ENCODE results near the gene EML4.
"Not testable (repeated sequence)": the region's sequence is repeated elsewhere in the genome, so short reads cannot be mapped to it uniquely, and the experiment has no call there.

Gene EML4

DNA sequence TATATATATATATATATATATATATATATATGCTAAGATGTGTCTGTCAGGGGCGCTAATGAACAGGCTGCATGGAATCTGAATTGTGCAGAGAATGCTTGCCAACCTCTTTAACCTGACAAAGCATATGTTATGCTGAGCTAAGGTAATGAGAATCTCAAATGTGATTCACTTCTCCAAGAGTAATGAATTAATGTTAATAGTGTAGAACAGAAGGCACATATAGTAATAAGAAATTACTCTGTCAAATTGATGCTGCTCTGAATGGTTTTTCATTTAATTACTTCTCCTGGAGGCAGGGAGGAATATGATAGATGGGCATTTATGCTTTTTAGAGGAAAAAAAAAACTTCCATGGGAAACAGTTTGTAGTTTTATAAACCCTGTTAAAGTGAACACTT is 156.5 kb downstream of the EML4 start:
- H3K9me3 ChIP-seq (ENCODE audit: control insufficient read depth in 1 of 2, low read length in 2 of 2), result no peaks in the 10 kb centered on the region
- H3K36me3 ChIP-seq (ENCODE audit: control insufficient read depth in 1 of 2, insufficient read depth in 2 of 2, low read length in 2 of 2), result peaks cover 14 to 52% of the 10 kb centered on the region in 2 donors
- no peak overlapping the region for H3K4me3 ChIP-seq (ENCODE audit: low read depth in 1 of 2, low read length in 2 of 2)
- H3K27me3 ChIP-seq (ENCODE audit: control insufficient read depth in 1 of 2, insufficient read depth in 2 of 2, low read length in 2 of 2), result no peaks in the 10 kb centered on the region
- no peaks in the 10 kb centered on the region for H3K4me1 ChIP-seq (ENCODE audit: control insufficient read depth in 1 of 2, insufficient read depth in 2 of 2, low read length in 2 of 2)
- H3K9ac ChIP-seq (ENCODE audit: low read depth in 1 of 2, low read length in 2 of 2), result no peak overlapping the region
- H3K27ac ChIP-seq (ENCODE audit: low read depth, low read length), result no peak overlapping the region

GRCh38 chr2:42327125-42327524 is 158.0 kb downstream of the EML4 start:
- Histone ChIP-seq H3K4me1 (ENCODE audit: control insufficient read depth in 1 of 2, insufficient read depth in 2 of 2, low read length in 2 of 2) (no peaks in the 10 kb centered on the region), H3K27ac (ENCODE audit: low read depth, low read length) (no peak overlapping the region), H3K9ac (ENCODE audit: low read depth in 1 of 2, low read length in 2 of 2) (no peak overlapping the region), H3K27me3 (ENCODE audit: control insufficient read depth in 1 of 2, insufficient read depth in 2 of 2, low read length in 2 of 2) (no peaks in the 10 kb centered on the region), H3K36me3 (ENCODE audit: control insufficient read depth in 1 of 2, insufficient read depth in 2 of 2, low read length in 2 of 2) (peaks cover 21 to 67% of the 10 kb centered on the region in 2 donors), H3K9me3 (ENCODE audit: control insufficient read depth in 1 of 2, low read length in 2 of 2) (no peaks in the 10 kb centered on the region), H3K4me3 (ENCODE audit: low read depth in 1 of 2, low read length in 2 of 2) (no peak overlapping the region)

- Histone ChIP-seq H3K9me3 (ENCODE audit: control insufficient read depth in 1 of 2, low read length in 2 of 2) (no peaks in the 10 kb centered on the region), H3K4me3 (ENCODE audit: low read depth in 1 of 2, low read length in 2 of 2) (no peak overlapping the region), H3K4me1 (ENCODE audit: control insufficient read depth in 1 of 2, insufficient read depth in 2 of 2, low read length in 2 of 2) (no peaks in the 10 kb centered on the region), H3K36me3 (ENCODE audit: control insufficient read depth in 1 of 2, insufficient read depth in 2 of 2, low read length in 2 of 2) (peaks cover 30 to 75% of the 10 kb centered on the region in 2 donors), H3K27ac (ENCODE audit: low read depth, low read length) (no peak overlapping the region), H3K9ac (ENCODE audit: low read depth in 1 of 2, low read length in 2 of 2) (no peak overlapping the region), H3K27me3 (ENCODE audit: control insufficient read depth in 1 of 2, insufficient read depth in 2 of 2, low read length in 2 of 2) (no peaks in the 10 kb centered on the region)
These were observed 159.1 kb downstream of the EML4 start for GRCh38 chr2:42328148-42328833.

DNA sequence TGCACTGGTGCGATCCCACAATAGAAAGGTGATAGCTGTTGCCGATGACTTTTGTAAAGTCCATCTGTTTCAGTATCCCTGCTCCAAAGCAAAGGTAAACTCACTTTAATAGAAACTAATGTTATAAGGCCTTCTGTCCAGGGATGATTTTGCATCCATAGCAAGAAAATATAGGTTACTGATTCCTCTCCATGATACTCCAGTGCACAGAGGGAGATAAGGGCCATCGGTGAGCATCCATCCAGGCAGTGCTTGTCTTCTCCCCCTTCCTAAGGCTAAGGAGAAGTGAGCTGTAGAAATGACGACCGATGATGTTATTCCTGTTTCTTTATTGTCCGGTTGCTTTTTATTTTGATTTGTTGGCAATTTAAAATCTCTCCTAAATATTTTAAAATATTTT is 159.8 kb downstream of the EML4 start:
- no peaks in the 10 kb centered on the region for H3K9me3 ChIP-seq (ENCODE audit: control insufficient read depth in 1 of 2, low read length in 2 of 2)
- H3K27ac ChIP-seq (ENCODE audit: low read depth, low read length), result no peak overlapping the region
- no peaks in the 10 kb centered on the region for H3K4me1 ChIP-seq (ENCODE audit: control insufficient read depth in 1 of 2, insufficient read depth in 2 of 2, low read length in 2 of 2)
- H3K4me3 ChIP-seq (ENCODE audit: low read depth in 1 of 2, low read length in 2 of 2), result no peak overlapping the region
- H3K9ac ChIP-seq (ENCODE audit: low read depth in 1 of 2, low read length in 2 of 2), result no peak overlapping the region
- H3K36me3 ChIP-seq (ENCODE audit: control insufficient read depth in 1 of 2, insufficient read depth in 2 of 2, low read length in 2 of 2), result peaks cover 36 to 77% of the 10 kb centered on the region in 2 donors
- no peaks in the 10 kb centered on the region for H3K27me3 ChIP-seq (ENCODE audit: control insufficient read depth in 1 of 2, insufficient read depth in 2 of 2, low read length in 2 of 2)

GRCh38 chr2:42329736-42330135 is 160.6 kb downstream of the EML4 start:
- H3K27ac ChIP-seq (ENCODE audit: low read depth, low read length), result no peak overlapping the region

DNA sequence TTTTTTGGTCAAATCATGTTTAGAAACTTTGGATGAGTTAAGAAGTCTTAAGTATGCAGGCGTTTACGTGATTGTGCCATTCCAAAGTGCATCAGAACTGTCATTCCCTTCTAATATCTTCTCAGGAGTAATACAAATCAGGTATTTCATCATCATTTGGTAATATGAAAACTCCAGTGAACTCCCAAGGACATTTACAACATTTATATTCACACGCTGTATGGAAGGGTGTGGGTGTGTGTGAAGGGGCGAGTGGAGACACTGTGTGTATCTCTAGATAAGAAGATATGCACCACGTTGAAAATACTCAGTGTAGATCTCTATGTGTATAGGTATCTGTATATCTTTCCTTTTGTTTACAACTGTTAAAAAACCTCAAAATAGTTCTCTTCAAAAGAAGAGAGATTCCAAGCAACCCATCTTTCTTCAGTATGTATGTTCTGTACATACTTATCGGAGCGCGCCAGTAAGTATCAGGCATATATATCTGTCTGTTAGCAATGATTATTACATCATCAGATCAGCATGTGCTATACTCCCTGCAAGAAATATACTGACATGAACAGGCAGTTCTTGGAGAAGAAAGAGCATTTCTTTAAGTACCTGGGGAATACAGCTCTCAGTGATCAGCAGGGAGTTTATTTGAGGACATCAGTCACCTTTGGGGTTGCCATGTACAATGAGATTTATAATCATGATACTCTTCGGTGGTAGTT is 162.6 kb downstream of the EML4 start:
- Histone ChIP-seq H3K27ac (ENCODE audit: low read depth, low read length) (no peak overlapping the region), H3K36me3 (ENCODE audit: control insufficient read depth in 1 of 2, insufficient read depth in 2 of 2, low read length in 2 of 2) (peaks cover 40 to 84% of the 10 kb centered on the region in 2 donors)

More at GRCh38 chr2:42329736-42330135, 160.6 kb downstream of the EML4 start:
- Histone ChIP-seq H3K9me3 (ENCODE audit: control insufficient read depth in 1 of 2, low read length in 2 of 2) (no peaks in the 10 kb centered on the region), H3K4me1 (ENCODE audit: control insufficient read depth in 1 of 2, insufficient read depth in 2 of 2, low read length in 2 of 2) (no peaks in the 10 kb centered on the region), H3K27me3 (ENCODE audit: control insufficient read depth in 1 of 2, insufficient read depth in 2 of 2, low read length in 2 of 2) (no peaks in the 10 kb centered on the region), H3K9ac (ENCODE audit: low read depth in 1 of 2, low read length in 2 of 2) (no peak overlapping the region), H3K4me3 (ENCODE audit: low read depth in 1 of 2, low read length in 2 of 2) (no peak overlapping the region), H3K36me3 (ENCODE audit: control insufficient read depth in 1 of 2, insufficient read depth in 2 of 2, low read length in 2 of 2) (peaks cover 36 to 78% of the 10 kb centered on the region in 2 donors)

GRCh38 chr2:42332575-42332974 is 163.4 kb downstream of the EML4 start:
- Histone ChIP-seq H3K4me1 (ENCODE audit: control insufficient read depth in 1 of 2, insufficient read depth in 2 of 2, low read length in 2 of 2) (no peaks in the 10 kb centered on the region), H3K27ac (ENCODE audit: low read depth, low read length) (no peak overlapping the region), H3K4me3 (ENCODE audit: low read depth in 1 of 2, low read length in 2 of 2) (no peak overlapping the region), H3K9me3 (ENCODE audit: control insufficient read depth in 1 of 2, low read length in 2 of 2) (no peaks in the 10 kb centered on the region), H3K27me3 (ENCODE audit: control insufficient read depth in 1 of 2, insufficient read depth in 2 of 2, low read length in 2 of 2) (no peaks in the 10 kb centered on the region), H3K9ac (ENCODE audit: low read depth in 1 of 2, low read length in 2 of 2) (no peak overlapping the region), H3K36me3 (ENCODE audit: control insufficient read depth in 1 of 2, insufficient read depth in 2 of 2, low read length in 2 of 2) (peaks cover 46 to 79% of the 10 kb centered on the region in 2 donors)

More for the DNA sequence above, 162.6 kb downstream of the EML4 start:
- Histone ChIP-seq H3K4me3 (ENCODE audit: low read depth in 1 of 2, low read length in 2 of 2) (no peak overlapping the region), H3K4me1 (ENCODE audit: control insufficient read depth in 1 of 2, insufficient read depth in 2 of 2, low read length in 2 of 2) (no peaks in the 10 kb centered on the region), H3K9ac (ENCODE audit: low read depth in 1 of 2, low read length in 2 of 2) (no peak overlapping the region), H3K27me3 (ENCODE audit: control insufficient read depth in 1 of 2, insufficient read depth in 2 of 2, low read length in 2 of 2) (no peaks in the 10 kb centered on the region), H3K9me3 (ENCODE audit: control insufficient read depth in 1 of 2, low read length in 2 of 2) (no peaks in the 10 kb centered on the region)

DNA sequence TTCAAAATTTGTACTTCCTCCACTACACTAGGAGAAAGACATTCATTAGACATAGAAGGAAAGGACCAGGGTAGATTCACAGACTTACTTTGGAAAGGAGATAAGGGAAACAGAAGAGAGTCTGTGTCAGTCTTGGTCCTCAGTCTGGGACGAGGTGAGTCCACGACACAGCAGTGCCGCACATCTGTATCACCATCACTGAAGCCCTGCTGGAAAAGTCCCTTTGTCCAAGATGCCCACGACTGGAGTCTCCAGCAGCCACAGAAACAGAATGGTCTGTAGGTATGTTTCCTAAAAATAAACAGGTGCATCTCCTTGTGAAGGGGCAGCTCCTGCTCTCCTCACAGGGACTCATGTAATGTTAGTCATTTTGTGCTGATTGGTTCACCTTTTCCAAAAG is 164.4 kb downstream of the EML4 start:
- no peak overlapping the region for H3K27ac ChIP-seq (ENCODE audit: low read depth, low read length)
- no peak overlapping the region for H3K9ac ChIP-seq (ENCODE audit: low read depth in 1 of 2, low read length in 2 of 2)
- H3K36me3 ChIP-seq (ENCODE audit: control insufficient read depth in 1 of 2, insufficient read depth in 2 of 2, low read length in 2 of 2), result peaks cover 46 to 85% of the 10 kb centered on the region in 2 donors
- no peaks in the 10 kb centered on the region for H3K4me1 ChIP-seq (ENCODE audit: control insufficient read depth in 1 of 2, insufficient read depth in 2 of 2, low read length in 2 of 2)
- H3K27me3 ChIP-seq (ENCODE audit: control insufficient read depth in 1 of 2, insufficient read depth in 2 of 2, low read length in 2 of 2), result no peaks in the 10 kb centered on the region
- H3K4me3 ChIP-seq (ENCODE audit: low read depth in 1 of 2, low read length in 2 of 2), result no peak overlapping the region
- H3K9me3 ChIP-seq (ENCODE audit: control insufficient read depth in 1 of 2, low read length in 2 of 2), result no peaks in the 10 kb centered on the region

- Histone ChIP-seq H3K27me3 (ENCODE audit: control insufficient read depth in 1 of 2, insufficient read depth in 2 of 2, low read length in 2 of 2) (no peaks in the 10 kb centered on the region), H3K27ac (ENCODE audit: low read depth, low read length) (no peak overlapping the region), H3K4me1 (ENCODE audit: control insufficient read depth in 1 of 2, insufficient read depth in 2 of 2, low read length in 2 of 2) (no peaks in the 10 kb centered on the region), H3K36me3 (ENCODE audit: control insufficient read depth in 1 of 2, insufficient read depth in 2 of 2, low read length in 2 of 2) (peaks cover 46 to 79% of the 10 kb centered on the region in 2 donors), H3K4me3 (ENCODE audit: low read depth in 1 of 2, low read length in 2 of 2) (no peak overlapping the region), H3K9ac (ENCODE audit: low read depth in 1 of 2, low read length in 2 of 2) (no peak overlapping the region), H3K9me3 (ENCODE audit: control insufficient read depth in 1 of 2, low read length in 2 of 2) (no peaks in the 10 kb centered on the region)
These were observed 165.1 kb downstream of the EML4 start for GRCh38 chr2:42334220-42334619.

GRCh38 chr2:42334865-42335264 is 165.7 kb downstream of the EML4 start:
- H3K27me3 ChIP-seq (ENCODE audit: control insufficient read depth in 1 of 2, insufficient read depth in 2 of 2, low read length in 2 of 2); H3K4me1 ChIP-seq (ENCODE audit: control insufficient read depth in 1 of 2, insufficient read depth in 2 of 2, low read length in 2 of 2); H3K4me3 ChIP-seq (ENCODE audit: low read depth in 1 of 2, low read length in 2 of 2); H3K9me3 ChIP-seq (ENCODE audit: control insufficient read depth in 1 of 2, low read length in 2 of 2); H3K27ac ChIP-seq (ENCODE audit: low read depth, low read length); H3K9ac ChIP-seq (ENCODE audit: low read depth in 1 of 2, low read length in 2 of 2): not testable (repeated sequence)
- peaks cover 40 to 73% of the 10 kb centered on the region in 2 donors for H3K36me3 ChIP-seq (ENCODE audit: control insufficient read depth in 1 of 2, insufficient read depth in 2 of 2, low read length in 2 of 2)
